HCT116 (cell line): ENCODE data around the gene ONECUT3. TPM values are rescaled to one million over a fixed set of nuclear protein-coding genes. Genes with fewer than 3 reads are reported as not detected.

Experiments used
- ATAC-seq: fragments of 200-7000 bp; cut with Tn5 transposase; 2 replicates; pipeline ENCODE4 v1.9.1; 2020; ENCODE audit warnings: mild to moderate bottlenecking, moderate library complexity
- BruUV-seq: library from RNA; stranded (reverse); fragments of 400-500 nt; replicated peaks from 2 replicates; lab custom pipeline; 2021; lab: Mats Ljungman, UMichigan
- CTCF ChIA-PET: fragments of 300-600 bp; sonication (Branson Sonifier 250); formaldehyde crosslinking; loops from one replicate; lab custom pipeline; 2021; ENCODE audit warnings: antibody characterized with exemption; lab: Charles Lee
- POLR2A ChIA-PET: fragments of 300-600, 350-600 bp; sonication (Branson Sonifier 250); formaldehyde crosslinking; loops from one replicate; lab custom pipeline; 2021; ENCODE audit warnings: antibody characterized with exemption; lab: Charles Lee
- RAD21 ChIA-PET, 2 experiments: fragments of 300-600 bp; sonication (Branson Sonifier 250); formaldehyde crosslinking; loops; one replicate each; lab custom pipeline; 2023; ENCODE audit warnings: low total read pairs in 2 of 2; ENCODE audit not compliant: uncharacterized antibody in 2 of 2, unreplicated experiment in 2 of 2, low non-redundant PET in 1 of 2; lab: Charles Lee
- DNase-seq: peaks from one replicate; pipeline ENCODE4 v3.0.0-alpha.2; 2010; ENCODE audit warnings: low read depth, low spot score
- H2AFZ ChIP-seq: fragments of 200-600 bp; shearing (Covaris generic), sonication (generic); 2 replicates; pipeline ENCODE4 v1.6.1; 2017; ENCODE audit warnings: low read depth, mixed run types, mixed read lengths, antibody characterized with exemption, low read length; ENCODE audit not compliant: poor library complexity, severe bottlenecking
- H3K27ac ChIP-seq: 2 replicates; pipeline ENCODE4 v1.5.1; 2012; ENCODE audit warnings: low read depth, low read length
- H3K27me3 ChIP-seq: fragments of 200-600 bp; sonication (generic); 2 replicates; pipeline ENCODE4 v1.6.1; 2016; ENCODE audit warnings: mixed run types, low read length, mixed read lengths; ENCODE audit not compliant: insufficient read depth
- H3K36me3 ChIP-seq, 2 experiments: fragments of 200-500 bp in 1 of 2; fragments of 200-600 bp in 1 of 2; sonication (Bioruptor generic) in 1 of 2; sonication (generic) in 1 of 2; 2 replicates each; pipeline versions ENCODE4 v1.5.1 to v1.6.1; 2014 to 2016; ENCODE audit warnings: low read length in 2 of 2, inconsistent platforms in 1 of 2, mixed read lengths in 1 of 2, mixed run types in 1 of 2; ENCODE audit not compliant: insufficient read depth in 2 of 2, control insufficient read depth in 1 of 2
- H3K4me1 ChIP-seq, 2 experiments: fragments of 200-600 bp in 1 of 2; sonication (generic) in 1 of 2; 2 replicates each; pipeline versions ENCODE4 v1.5.1 to v1.6.1; 2012 to 2017; ENCODE audit warnings: low read length in 2 of 2, inconsistent platforms in 1 of 2, mild to moderate bottlenecking in 1 of 2, mixed read lengths in 1 of 2, mixed run types in 1 of 2, moderate library complexity in 1 of 2; ENCODE audit not compliant: insufficient read depth in 2 of 2, control insufficient read depth in 1 of 2
- H3K4me2 ChIP-seq: fragments of 200-600 bp; sonication (generic); 2 replicates; pipeline ENCODE4 v1.6.1; 2017; ENCODE audit warnings: mixed run types, low read length, mixed read lengths
- H3K4me3 ChIP-seq, 2 experiments: fragments of 200-600 bp in 1 of 2; sonication (generic) in 1 of 2; replicated peaks in 1 of 2; 2 replicates each; pipeline ENCODE4 v1.5.1; 2011 to 2016; ENCODE audit warnings: low read length in 2 of 2, control low read depth in 1 of 2, low read depth in 1 of 2, mild to moderate bottlenecking in 1 of 2, mixed read lengths in 1 of 2, mixed run types in 1 of 2
- H3K79me2 ChIP-seq: fragments of 200-600 bp; sonication (generic); 2 replicates; pipeline ENCODE4 v1.6.1; 2017; ENCODE audit warnings: mild to moderate bottlenecking, mixed run types, low read length, moderate library complexity, mixed read lengths; ENCODE audit not compliant: insufficient read depth
- H3K9ac ChIP-seq: fragments of 200-600 bp; sonication (generic); 2 replicates; pipeline ENCODE4 v1.6.1; 2016; ENCODE audit warnings: low read length, mixed read lengths
- H3K9me2 ChIP-seq: fragments of 200-600 bp; sonication (generic), shearing (Covaris generic); 2 replicates; pipeline ENCODE4 v1.6.1; 2017; ENCODE audit warnings: mixed run types, mild to moderate bottlenecking, moderate library complexity; ENCODE audit not compliant: insufficient read depth
- H3K9me3 ChIP-seq, 2 experiments: fragments of 200-500 bp in 1 of 2; fragments of 200-600 bp in 1 of 2; sonication (Bioruptor generic) in 1 of 2; sonication (generic) in 1 of 2; 2 replicates each; pipeline ENCODE4 v1.6.1; 2014 to 2017; ENCODE audit warnings: low read length in 2 of 2, mixed read lengths in 2 of 2, inconsistent platforms in 1 of 2, low read depth in 1 of 2, mild to moderate bottlenecking in 1 of 2, mixed run types in 1 of 2, moderate library complexity in 1 of 2; ENCODE audit not compliant: control insufficient read depth in 1 of 2, insufficient read depth in 1 of 2
- H4K20me1 ChIP-seq: fragments of 200-600 bp; sonication (generic), shearing (Covaris generic); 2 replicates; pipeline ENCODE4 v1.6.1; 2017; ENCODE audit warnings: mixed run types, mild to moderate bottlenecking, moderate library complexity; ENCODE audit not compliant: insufficient read depth
- CBX3 ChIP-seq: IDR thresholded peaks from 2 replicates; pipeline ENCODE4 v1.6.1; 2012; ENCODE audit warnings: low read depth
- CEBPB ChIP-seq: IDR thresholded peaks from 2 replicates; pipeline ENCODE4 v1.6.1; 2012; ENCODE audit warnings: low read depth
- ELF1 ChIP-seq: IDR thresholded peaks from 2 replicates; pipeline ENCODE4 v1.6.1; 2012; ENCODE audit warnings: low read depth, borderline replicate concordance
- EZH2 ChIP-seq: fragments of 200-600 bp; sonication (generic); IDR thresholded peaks from 2 replicates; pipeline ENCODE4 v1.6.1; 2017; ENCODE audit warnings: antibody characterized with exemption, mixed run types
- EZH2phosphoT487 ChIP-seq: fragments of 200-600 bp; IDR thresholded peaks from 2 replicates; pipeline ENCODE4 v1.6.1; 2018; ENCODE audit warnings: antibody characterized with exemption, borderline replicate concordance
- FOSL1 ChIP-seq: IDR thresholded peaks from 2 replicates; pipeline ENCODE4 v1.6.1; 2012; ENCODE audit warnings: low read depth
- JUND ChIP-seq: IDR thresholded peaks from 2 replicates; pipeline ENCODE4 v1.6.1; 2012
- POLR2A ChIP-seq: IDR thresholded peaks from 2 replicates; pipeline ENCODE4 v1.7.0; 2011; ENCODE audit warnings: borderline replicate concordance; ENCODE audit not compliant: insufficient read depth, insufficient read length; ENCODE audit errors: extremely low read depth
- POLR2AphosphoS5 ChIP-seq: IDR thresholded peaks from 2 replicates; pipeline ENCODE4 v1.6.1; 2011; ENCODE audit warnings: mild to moderate bottlenecking, low read depth, low read length, moderate library complexity
- RAD21 ChIP-seq: IDR thresholded peaks from 2 replicates; pipeline ENCODE4 v1.6.1; 2012; ENCODE audit warnings: low read depth, mild to moderate bottlenecking
- SP1 ChIP-seq: IDR thresholded peaks from 2 replicates; pipeline ENCODE4 v1.6.1; 2012; ENCODE audit warnings: low read depth
- SRF ChIP-seq: IDR thresholded peaks from 2 replicates; pipeline ENCODE4 v1.6.1; 2012; ENCODE audit warnings: low read depth
- TCF7L2 ChIP-seq: IDR thresholded peaks from 2 replicates; pipeline ENCODE4 v1.7.0; 2011; ENCODE audit warnings: borderline replicate concordance, inconsistent platforms; ENCODE audit not compliant: insufficient read depth, insufficient read length; ENCODE audit errors: extremely low read depth
- YY1 ChIP-seq: IDR thresholded peaks from 2 replicates; pipeline ENCODE4 v1.6.1; 2011; ENCODE audit warnings: low read length, low read depth, moderate library complexity, mild to moderate bottlenecking; ENCODE audit not compliant: insufficient replicate concordance; ENCODE audit errors: extremely low read depth
- ZNF274 ChIP-seq: fragments of 200-500 bp; sonication (Bioruptor generic); IDR thresholded peaks from 2 replicates; pipeline ENCODE4 v1.6.1; 2014; ENCODE audit warnings: mild to moderate bottlenecking, low read depth, low read length, inconsistent platforms
- intact Hi-C: fragments of 100-400 bp; cut with micrococcal nuclease; formaldehyde crosslinking; loops from 2 replicates; pipeline ENCODE4 v1.10.0; 2022
- total RNA-seq: library from RNA; stranded (reverse); gene quantifications from one replicate; pipeline ENCODE4 v1.2.1, GENCODE V29; 2021; ENCODE audit not compliant: unreplicated experiment
- TF ChIP-seq, protein P1 (sequence below): IDR thresholded peaks from 2 replicates; pipeline ENCODE4 v1.6.1; 2012
- TF ChIP-seq, protein P2 (sequence below): IDR thresholded peaks from 2 replicates; pipeline ENCODE4 v1.6.1; 2011; ENCODE audit warnings: mild to moderate bottlenecking, low read length, moderate library complexity; ENCODE audit not compliant: insufficient replicate concordance; ENCODE audit errors: extremely low read depth
- TF ChIP-seq, protein P3 (sequence below), 3 experiments: fragments of 200-600 bp in 1 of 3; sonication (generic) in 1 of 3; IDR thresholded peaks in 2 of 3; conservative IDR thresholded peaks in 1 of 3; 2 replicates each; pipeline ENCODE4 v1.5.1; 2012 to 2017; ENCODE audit warnings: low read depth in 2 of 3, low read length in 2 of 3, antibody characterized with exemption in 1 of 3, borderline replicate concordance in 1 of 3, control low read depth in 1 of 3, mild to moderate bottlenecking in 1 of 3, mixed read lengths in 1 of 3, mixed run types in 1 of 3, moderate library complexity in 1 of 3; ENCODE audit not compliant: insufficient read depth in 1 of 3
- TF ChIP-seq, protein P4 (sequence below): IDR thresholded peaks from 2 replicates; pipeline ENCODE4 v1.6.1; 2012; ENCODE audit warnings: low read depth
- TF ChIP-seq, protein P5 (sequence below): IDR thresholded peaks from 2 replicates; pipeline ENCODE4 v1.6.1; 2012

The ONECUT3 gene
- total RNA-seq, 1 experiment from 2014 or later, result 22.1 TPM

DNA sequence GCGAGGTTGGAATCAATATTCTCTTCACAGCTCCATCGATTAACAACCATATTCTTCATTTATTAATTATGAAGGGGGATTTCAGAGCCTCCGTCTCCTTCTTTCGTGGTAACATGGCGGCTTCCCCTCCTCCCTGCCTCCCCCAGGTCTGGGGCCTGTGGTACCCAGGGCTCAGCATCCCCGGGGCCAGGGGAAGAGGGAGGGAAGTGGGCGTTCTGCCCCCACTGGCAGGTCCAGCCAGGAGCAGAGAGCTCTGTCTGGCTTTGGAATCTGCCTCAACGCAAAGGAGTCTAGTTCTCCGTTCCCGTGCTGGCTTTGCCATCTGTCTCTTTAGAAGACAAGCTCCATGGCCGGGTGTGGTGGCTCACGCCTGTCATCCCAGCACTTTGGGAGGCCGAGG, 37.8 kb upstream of the ONECUT3 start:
- Histone ChIP-seq H3K4me1 (peaks cover 0 to 9% of the 10 kb centered on the region in 2 experiments; a peak in 1 of 4 replicates), H3K36me3 (no peaks in the 10 kb centered on the region), H4K20me1 (no peaks in the 10 kb centered on the region), H3K9me2 (no peaks in the 10 kb centered on the region), H3K27me3 (no peaks in the 10 kb centered on the region), H3K4me2 (no peak overlapping the region), H3K9ac (no peak overlapping the region), H3K4me3 (no peak overlapping the region), H3K79me2 (no peaks in the 10 kb centered on the region), H2AFZ (no peak overlapping the region), H3K9me3 (no peaks in the 10 kb centered on the region), H3K27ac (no peak overlapping the region)
- ChIA-PET CTCF (no interaction called here), RAD21 (no interaction called here), POLR2A (interaction anchor here (0.6 kb wide), 1 partner anchor 47 kb away, joined by 6 read pairs; no protein-coding TSS in a partner anchor)
- TF ChIP-seq EZH2 (no peak), ZNF274 (no peak), FOSL1 (no peak), EZH2phosphoT487 (no peak), TCF7L2 (no peak), SRF (no peak), POLR2AphosphoS5 (no peak), RAD21 (no peak), JUND (no peak), SP1 (no peak), CEBPB (no peak), CBX3 (no peak), POLR2A (no peak), YY1 (no peak), ELF1 (no peak)
- TF ChIP-seq, protein P1, sequence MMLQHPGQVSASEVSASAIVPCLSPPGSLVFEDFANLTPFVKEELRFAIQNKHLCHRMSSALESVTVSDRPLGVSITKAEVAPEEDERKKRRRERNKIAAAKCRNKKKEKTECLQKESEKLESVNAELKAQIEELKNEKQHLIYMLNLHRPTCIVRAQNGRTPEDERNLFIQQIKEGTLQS, result no peak
- TF ChIP-seq, protein P2, sequence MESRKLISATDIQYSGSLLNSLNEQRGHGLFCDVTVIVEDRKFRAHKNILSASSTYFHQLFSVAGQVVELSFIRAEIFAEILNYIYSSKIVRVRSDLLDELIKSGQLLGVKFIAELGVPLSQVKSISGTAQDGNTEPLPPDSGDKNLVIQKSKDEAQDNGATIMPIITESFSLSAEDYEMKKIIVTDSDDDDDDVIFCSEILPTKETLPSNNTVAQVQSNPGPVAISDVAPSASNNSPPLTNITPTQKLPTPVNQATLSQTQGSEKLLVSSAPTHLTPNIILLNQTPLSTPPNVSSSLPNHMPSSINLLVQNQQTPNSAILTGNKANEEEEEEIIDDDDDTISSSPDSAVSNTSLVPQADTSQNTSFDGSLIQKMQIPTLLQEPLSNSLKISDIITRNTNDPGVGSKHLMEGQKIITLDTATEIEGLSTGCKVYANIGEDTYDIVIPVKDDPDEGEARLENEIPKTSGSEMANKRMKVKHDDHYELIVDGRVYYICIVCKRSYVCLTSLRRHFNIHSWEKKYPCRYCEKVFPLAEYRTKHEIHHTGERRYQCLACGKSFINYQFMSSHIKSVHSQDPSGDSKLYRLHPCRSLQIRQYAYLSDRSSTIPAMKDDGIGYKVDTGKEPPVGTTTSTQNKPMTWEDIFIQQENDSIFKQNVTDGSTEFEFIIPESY, result no peak
- TF ChIP-seq, protein P3, sequence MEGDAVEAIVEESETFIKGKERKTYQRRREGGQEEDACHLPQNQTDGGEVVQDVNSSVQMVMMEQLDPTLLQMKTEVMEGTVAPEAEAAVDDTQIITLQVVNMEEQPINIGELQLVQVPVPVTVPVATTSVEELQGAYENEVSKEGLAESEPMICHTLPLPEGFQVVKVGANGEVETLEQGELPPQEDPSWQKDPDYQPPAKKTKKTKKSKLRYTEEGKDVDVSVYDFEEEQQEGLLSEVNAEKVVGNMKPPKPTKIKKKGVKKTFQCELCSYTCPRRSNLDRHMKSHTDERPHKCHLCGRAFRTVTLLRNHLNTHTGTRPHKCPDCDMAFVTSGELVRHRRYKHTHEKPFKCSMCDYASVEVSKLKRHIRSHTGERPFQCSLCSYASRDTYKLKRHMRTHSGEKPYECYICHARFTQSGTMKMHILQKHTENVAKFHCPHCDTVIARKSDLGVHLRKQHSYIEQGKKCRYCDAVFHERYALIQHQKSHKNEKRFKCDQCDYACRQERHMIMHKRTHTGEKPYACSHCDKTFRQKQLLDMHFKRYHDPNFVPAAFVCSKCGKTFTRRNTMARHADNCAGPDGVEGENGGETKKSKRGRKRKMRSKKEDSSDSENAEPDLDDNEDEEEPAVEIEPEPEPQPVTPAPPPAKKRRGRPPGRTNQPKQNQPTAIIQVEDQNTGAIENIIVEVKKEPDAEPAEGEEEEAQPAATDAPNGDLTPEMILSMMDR (IDR thresholded peaks at IDR 0.05 in 2 of 3, conservative IDR thresholded peaks at IDR 0.05 in 1 of 3; ENCODE audit: borderline replicate concordance in 1 of 3, insufficient read depth in 1 of 3, low read depth in 2 of 3, low read length in 2 of 3), result no peak
- TF ChIP-seq, protein P4, sequence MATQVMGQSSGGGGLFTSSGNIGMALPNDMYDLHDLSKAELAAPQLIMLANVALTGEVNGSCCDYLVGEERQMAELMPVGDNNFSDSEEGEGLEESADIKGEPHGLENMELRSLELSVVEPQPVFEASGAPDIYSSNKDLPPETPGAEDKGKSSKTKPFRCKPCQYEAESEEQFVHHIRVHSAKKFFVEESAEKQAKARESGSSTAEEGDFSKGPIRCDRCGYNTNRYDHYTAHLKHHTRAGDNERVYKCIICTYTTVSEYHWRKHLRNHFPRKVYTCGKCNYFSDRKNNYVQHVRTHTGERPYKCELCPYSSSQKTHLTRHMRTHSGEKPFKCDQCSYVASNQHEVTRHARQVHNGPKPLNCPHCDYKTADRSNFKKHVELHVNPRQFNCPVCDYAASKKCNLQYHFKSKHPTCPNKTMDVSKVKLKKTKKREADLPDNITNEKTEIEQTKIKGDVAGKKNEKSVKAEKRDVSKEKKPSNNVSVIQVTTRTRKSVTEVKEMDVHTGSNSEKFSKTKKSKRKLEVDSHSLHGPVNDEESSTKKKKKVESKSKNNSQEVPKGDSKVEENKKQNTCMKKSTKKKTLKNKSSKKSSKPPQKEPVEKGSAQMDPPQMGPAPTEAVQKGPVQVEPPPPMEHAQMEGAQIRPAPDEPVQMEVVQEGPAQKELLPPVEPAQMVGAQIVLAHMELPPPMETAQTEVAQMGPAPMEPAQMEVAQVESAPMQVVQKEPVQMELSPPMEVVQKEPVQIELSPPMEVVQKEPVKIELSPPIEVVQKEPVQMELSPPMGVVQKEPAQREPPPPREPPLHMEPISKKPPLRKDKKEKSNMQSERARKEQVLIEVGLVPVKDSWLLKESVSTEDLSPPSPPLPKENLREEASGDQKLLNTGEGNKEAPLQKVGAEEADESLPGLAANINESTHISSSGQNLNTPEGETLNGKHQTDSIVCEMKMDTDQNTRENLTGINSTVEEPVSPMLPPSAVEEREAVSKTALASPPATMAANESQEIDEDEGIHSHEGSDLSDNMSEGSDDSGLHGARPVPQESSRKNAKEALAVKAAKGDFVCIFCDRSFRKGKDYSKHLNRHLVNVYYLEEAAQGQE, result no peak
- TF ChIP-seq, protein P5, sequence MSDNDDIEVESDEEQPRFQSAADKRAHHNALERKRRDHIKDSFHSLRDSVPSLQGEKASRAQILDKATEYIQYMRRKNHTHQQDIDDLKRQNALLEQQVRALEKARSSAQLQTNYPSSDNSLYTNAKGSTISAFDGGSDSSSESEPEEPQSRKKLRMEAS, result no peak
- no peak for ATAC-seq
- no peak for DNase-seq
- no TSS peak for BruUV-seq
- intact Hi-C loops, result no loop called here
